Astrocyte (in vitro differentiated cells and primary cell): Measurements from ENCODE around the gene SCGB1C2.

Source experiments
- EZH2 ChIP-seq: IDR thresholded peaks from 2 replicates; pipeline ENCODE4 v1.6.1; 2012; ENCODE audit warnings: mild to moderate bottlenecking, low read length, inconsistent platforms; ENCODE audit not compliant: insufficient read depth
- TF ChIP-seq, protein P1 (sequence below): IDR thresholded peaks from 2 replicates; pipeline ENCODE4 v1.5.1; 2011; ENCODE audit warnings: low read depth, mild to moderate bottlenecking, inconsistent platforms, low read length, moderate library complexity; ENCODE audit not compliant: insufficient read depth

DNA sequence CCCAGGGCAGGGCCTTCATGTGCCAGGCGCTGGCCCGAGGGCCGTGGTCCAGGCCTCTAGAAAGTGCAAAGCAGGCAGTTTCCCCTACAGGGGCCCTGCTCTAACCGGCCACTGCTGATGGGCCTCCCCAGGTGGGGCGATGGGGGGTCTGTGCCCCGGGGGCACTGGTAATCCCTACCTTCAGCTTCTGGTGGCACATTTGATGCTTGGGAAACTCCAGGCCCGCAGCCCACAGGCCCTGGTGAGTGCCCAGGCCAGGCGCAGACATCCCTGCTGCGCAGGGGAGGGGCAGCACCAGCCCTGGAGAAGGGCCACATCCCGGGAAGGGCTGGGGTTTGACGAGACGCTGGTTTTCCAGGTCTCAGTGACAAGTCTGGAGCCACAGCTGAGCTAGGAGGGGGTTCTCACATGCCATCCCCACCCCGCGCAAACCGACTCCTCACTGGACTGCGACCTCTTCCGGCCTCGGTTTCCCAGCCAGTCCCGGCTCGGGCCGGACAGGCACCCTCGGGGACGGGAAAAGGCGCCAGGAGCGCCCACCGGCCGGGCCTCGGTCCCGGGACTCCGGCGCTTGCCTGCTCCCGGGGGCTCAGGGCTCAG, 42.5 kb downstream of the SCGB1C2 start:
- TF ChIP-seq, protein P1, sequence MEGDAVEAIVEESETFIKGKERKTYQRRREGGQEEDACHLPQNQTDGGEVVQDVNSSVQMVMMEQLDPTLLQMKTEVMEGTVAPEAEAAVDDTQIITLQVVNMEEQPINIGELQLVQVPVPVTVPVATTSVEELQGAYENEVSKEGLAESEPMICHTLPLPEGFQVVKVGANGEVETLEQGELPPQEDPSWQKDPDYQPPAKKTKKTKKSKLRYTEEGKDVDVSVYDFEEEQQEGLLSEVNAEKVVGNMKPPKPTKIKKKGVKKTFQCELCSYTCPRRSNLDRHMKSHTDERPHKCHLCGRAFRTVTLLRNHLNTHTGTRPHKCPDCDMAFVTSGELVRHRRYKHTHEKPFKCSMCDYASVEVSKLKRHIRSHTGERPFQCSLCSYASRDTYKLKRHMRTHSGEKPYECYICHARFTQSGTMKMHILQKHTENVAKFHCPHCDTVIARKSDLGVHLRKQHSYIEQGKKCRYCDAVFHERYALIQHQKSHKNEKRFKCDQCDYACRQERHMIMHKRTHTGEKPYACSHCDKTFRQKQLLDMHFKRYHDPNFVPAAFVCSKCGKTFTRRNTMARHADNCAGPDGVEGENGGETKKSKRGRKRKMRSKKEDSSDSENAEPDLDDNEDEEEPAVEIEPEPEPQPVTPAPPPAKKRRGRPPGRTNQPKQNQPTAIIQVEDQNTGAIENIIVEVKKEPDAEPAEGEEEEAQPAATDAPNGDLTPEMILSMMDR = no peak
- TF ChIP-seq EZH2 = no peak
